ENCODE results near the gene TTLL3. TPM values are rescaled to one million over a fixed set of nuclear protein-coding genes. Genes with fewer than 3 reads are reported as not detected.

TTLL3 gene
- total RNA-seq, 1 experiment from 2014 or later = 1.6 TPM

DNA sequence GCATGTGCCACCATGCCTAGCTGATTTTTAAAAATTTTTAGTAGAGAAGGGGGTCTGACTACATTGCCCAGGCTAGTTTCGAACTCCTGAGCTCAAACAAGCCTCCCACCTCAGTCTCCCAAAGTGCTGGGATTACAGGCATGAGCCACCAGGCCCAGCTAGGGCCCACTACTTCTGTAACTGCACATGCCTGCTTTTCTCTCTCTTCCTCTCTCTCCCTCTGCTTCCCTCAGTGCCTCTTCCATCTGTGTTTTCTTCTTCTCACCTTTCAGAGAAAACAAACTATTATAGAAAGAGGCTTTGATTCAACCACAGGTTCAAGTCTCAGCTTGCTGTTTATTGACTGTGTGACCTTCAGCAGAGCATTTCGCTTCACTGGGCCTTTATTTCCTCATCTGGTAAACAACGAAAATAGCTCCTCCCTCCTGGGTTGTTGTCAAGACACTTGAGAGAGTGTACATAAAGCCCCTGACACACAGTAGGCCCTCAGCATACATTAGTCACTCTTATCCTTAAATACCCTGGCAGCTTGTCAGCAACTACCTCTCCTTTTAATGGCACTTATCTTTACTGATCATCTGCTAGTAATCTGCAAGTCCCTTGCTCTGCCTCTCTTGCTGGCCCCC is 28.0 kb upstream of the TTLL3 start:
- DNase-seq (ENCODE audit: low read depth) = no peak

DNA sequence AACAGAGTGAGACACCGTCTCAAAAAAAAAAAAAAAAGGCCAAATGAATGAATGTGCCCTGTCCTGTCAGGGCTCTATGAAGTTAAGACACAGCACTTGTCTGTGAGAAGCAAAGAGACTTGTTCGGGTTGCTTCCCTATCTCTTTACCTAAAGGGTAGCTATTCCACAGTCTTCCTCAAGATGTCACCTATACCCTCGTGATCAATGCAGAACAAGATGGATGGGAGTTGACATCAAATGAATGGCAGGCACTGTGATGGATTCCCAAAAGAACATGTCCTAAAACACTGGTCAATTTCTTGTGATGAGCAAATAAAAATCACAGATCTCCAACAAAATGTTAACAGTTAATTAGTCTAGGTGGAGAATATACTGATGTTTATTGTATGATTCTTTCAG is 27.3 kb upstream of the TTLL3 start:
- DNase-seq (ENCODE audit: low read depth) = no peak

DNA sequence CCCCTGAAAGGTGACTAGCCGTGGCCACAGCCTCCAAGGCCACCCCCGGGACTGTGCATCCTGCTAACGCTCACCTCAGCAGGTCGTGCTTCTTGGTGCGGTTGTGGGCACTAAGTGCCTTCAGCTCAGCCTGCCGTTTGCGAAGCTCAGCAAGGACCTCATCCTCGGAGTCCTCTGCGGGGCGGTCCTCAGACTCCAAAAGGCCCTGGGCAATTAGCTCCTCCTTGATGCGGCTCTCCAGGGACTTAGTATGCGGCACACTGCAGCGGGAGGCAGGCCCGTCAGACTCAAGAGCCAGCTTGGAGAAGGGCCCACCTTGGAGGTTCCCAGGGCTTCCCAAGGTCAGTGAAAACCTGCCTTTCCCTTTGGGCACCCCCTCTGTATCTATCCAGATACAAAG is 26.1 kb upstream of the TTLL3 start:
- DNase-seq (ENCODE audit: low read depth) = no peak

DNA sequence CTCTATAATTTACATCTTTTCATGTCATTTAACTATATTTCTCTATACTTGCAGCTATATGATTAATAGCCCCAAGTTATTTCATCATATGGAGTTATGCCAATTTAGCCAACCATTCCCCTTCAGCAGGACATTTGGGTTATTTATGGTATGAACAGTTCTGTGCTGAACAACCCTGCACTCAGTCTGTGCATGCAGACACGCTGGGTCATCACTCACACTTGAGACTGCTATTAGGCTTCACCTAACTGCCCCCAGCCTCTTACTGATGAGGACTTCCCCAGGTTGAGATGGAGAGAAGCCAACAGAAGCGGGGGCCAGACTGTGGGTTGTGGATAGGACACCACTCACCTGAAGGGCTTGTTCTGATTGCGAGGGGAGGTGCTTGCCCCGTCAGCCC is 25.1 kb upstream of the TTLL3 start:
- no peak for DNase-seq (ENCODE audit: low read depth)

- no peak for DNase-seq (ENCODE audit: low read depth)
Observed at GRCh38 chr3:9785602-9786001, 24.5 kb upstream of the TTLL3 start.

- DNase-seq (ENCODE audit: low read depth) = no peak
Observed at GRCh38 chr3:9786209-9786739, 23.8 kb upstream of the TTLL3 start.

DNA sequence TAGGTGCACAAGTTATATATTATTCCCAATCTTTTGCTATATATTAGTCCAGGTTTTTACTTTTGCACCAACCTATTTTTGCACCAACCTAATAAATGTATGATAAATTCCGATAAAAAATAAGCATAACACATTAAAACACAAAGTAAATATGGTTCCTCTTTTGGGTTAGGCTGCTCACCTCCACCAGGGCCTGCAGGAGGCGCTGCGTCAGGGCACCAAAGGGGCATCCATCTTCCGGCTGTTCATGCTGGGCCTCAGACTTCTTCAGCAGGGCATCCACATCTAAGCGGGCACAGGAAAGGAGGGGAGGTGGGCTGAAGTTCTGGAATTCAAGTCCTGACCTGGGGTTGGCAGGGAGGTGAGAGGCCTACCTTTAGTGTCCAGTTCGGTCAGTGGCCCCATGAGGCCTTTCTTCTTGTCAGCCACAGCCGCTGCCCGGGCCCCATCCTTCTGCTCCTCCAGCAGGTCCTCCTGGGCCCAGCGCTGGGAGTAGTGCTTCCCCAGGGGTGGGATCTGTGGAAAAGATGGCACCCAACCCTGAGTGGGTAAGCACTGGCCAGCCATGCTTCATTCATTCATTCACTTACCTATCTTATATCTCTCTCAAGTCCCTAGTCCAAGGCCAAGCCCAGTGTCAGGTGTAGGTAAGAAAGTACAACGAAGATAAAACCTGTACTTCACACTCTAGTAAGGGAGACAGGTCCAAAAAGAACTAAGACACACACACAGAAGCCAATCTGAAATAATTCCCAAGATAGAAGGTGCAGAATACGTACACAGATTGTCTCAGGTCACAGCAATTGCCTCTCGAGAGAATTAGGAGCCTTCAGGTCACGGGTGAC is 23.0 kb upstream of the TTLL3 start:
- DNase-seq (ENCODE audit: low read depth) = no peak

DNA sequence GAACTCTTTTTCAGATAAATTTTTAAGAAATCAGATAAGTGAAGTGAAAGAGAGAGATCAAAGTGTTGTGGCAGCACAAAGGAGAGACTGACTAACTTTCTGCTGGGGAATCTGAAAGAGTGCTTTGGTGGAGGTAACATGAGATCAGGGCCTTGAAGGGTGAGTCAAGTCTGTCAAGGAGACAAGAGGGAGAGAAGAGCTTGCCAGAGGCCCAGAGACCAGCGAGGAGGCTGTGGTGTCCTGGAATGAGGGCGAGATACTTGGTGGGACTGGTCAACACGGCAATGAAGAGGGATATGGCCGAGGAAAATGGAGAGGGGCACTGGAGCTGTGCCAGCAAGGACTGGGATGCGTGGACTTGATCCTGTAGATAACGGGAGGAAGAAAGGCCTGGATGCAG is 22.3 kb upstream of the TTLL3 start:
- DNase-seq (ENCODE audit: low read depth) = no peak

- no peak for DNase-seq (ENCODE audit: low read depth)
Observed at GRCh38 chr3:9791127-9791526, 18.9 kb upstream of the TTLL3 start.

DNA sequence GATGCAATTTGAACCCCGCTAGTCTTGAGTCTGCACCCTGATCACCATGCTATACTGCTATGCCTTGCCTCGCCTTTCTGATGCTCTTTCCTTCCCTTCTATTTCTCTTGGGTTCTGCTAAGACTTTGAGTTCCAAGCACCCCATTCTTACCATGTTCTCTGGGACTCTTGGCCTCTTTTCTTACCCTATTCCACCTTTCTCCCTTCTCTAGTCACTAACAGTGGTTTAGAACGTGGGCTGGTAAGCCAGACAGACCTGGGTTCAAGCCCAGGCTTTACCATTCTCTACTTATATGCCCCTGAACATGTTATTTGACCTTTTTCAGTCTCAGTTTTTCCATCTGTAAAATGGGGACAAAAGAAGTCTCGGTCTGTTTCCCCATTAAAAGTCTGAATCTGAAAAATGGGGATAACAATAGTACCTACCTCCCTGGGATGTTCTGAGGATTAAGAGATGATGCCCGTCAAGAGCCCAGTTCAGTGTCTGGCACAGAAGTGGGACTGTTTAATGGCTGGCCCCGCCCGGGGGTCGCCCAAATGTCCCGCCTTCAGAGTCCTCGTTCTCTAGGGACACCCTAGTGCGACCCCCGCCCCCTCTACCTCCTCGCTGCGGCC is 18.2 kb upstream of the TTLL3 start:
- DNase-seq (ENCODE audit: low read depth) = no peak

GRCh38 chr3:9792405-9793160 is 17.5 kb upstream of the TTLL3 start, which contains the start of the genes ARPC4 and TADA3:
Gene ARPC4, plus strand, starts transcription at chr3:9793082. Its CDS starts 40 bp downstream, at chr3:9793122.
Gene TADA3, minus strand, starts transcription at chr3:9792473. Its CDS starts 1,007 bp downstream, at chr3:9791466.
- DNase-seq (ENCODE audit: low read depth) = peak; percentile 90

DNA sequence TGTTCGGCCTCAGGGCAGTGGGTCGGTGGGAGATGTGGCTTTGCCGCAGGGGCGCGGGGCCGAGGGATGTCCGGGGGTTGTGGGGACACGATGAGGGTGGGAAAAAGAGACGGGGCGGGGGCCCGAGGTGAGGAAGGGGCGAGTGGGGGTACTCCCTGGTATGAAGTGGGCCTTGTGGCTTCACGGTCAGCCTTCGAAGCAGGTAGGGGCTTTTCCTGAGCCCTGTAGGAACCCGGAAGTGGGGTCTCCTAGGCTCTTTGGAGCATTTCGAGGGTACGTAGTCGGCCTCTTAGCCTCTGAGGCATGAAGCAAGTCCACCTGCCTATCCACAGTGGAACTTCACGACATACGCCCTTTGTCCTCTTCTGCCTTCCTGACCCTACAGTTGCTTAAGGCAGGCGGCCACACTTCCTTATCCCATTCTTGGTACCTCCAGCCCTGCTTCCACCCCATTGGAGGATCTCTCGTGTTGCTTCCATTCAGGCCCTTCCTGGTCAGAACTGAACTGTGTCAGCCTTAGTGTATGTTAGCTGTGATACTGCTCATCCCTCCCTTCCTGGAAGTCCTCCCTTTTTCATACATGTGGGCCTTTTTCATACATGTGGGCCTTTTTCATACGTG is 16.8 kb upstream of the TTLL3 start:
- peak; percentile 25 for DNase-seq (ENCODE audit: low read depth)

- DNase-seq (ENCODE audit: low read depth) = no peak
Observed at GRCh38 chr3:9794400-9794799, 15.7 kb upstream of the TTLL3 start.

- DNase-seq (ENCODE audit: low read depth) = no peak
Observed at GRCh38 chr3:9795207-9795606, 14.9 kb upstream of the TTLL3 start.

DNA sequence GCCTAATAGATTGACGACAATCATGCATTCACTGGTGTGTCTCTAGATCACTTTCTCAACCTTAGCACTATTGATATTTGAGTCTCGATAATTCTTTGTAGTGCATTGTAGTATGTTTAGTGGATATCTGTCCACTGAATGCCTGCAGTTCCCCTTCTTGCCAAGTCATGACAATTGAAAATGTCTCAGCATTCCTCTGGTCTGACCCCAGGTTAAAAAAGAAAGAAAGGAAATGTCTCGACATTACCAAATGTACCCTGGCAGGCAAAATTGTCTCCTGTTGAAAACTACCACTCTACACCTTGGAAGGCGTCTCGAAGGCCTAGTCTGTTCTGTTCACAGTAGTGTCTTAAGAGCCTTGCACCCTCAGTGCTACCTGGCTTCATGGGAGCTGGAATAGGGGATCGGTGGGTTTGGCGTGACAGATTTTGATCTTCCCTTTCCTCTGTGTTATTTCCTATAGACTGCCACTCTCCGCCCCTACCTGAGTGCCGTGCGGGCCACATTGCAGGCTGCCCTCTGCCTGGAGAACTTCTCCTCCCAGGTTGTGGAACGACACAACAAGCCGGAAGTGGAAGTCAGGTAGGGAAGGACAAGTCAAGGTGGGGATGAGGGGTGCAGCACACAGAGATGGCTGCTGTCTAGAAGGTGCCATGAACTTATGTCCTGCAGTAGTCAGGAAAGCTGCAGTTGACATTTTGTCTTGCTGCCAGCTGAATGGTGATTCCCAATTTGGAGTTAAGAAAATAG is 12.7 kb upstream of the TTLL3 start:
- no peak for DNase-seq (ENCODE audit: low read depth)

DNA sequence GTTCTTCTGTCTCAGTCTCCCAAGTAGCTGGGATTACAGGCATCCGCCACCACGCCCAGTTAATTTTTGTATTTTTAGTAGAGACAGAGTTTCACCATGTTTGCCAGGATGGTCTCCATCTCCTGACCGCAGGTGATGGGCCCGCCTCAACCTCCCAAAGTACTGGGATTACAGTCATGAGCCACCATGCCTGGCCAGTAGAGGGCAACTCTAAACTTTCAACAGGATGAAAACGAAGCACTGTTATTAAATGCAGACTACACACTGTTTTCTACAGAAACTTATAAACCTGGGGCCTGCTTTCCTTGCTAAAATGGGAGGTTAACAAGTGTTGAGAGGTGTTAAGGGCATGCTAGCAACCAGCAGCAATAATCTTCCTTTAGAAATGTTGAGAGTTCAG is 9.5 kb upstream of the TTLL3 start:
- DNase-seq (ENCODE audit: low read depth) = no peak

GRCh38 chr3:9803494-9803893 is 6.6 kb upstream of the TTLL3 start:
- no peak for DNase-seq (ENCODE audit: low read depth)

DNA sequence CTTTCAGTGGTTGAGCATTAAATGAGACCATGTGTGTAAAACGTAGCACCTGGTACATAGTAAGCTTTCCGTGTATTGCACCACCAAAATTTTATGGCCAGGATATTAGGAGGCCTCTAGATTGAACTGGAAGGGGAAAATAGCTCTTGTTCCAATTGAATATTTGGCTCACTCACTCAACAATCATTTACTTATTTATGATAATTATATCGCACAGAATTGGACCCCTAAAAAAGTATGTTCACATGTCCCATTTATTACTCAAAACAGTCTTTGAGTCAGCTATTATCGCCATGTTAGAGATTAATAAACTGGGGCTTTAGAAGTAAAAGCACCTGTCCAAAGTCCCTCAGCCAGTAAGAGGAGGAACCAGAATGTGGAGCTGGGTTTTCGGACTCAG is 5.1 kb upstream of the TTLL3 start:
- no peak for DNase-seq (ENCODE audit: low read depth)

- DNase-seq (ENCODE audit: low read depth) = no peak
Observed at GRCh38 chr3:9806137-9806536, 3.9 kb upstream of the TTLL3 start.

GRCh38 chr3:9806688-9807589 is 3.1 kb upstream of the TTLL3 start:
- no peak for DNase-seq (ENCODE audit: low read depth)

Data from Daoy (cell line).